ENCODE results near the gene PPP1R14C.
"Not testable (repeated sequence)": the region's sequence is repeated elsewhere in the genome, so short reads cannot be mapped to it uniquely, and the experiment has no call there.

PPP1R14C gene

GRCh38 chr6:150172929-150173328 lies 30.1 kb downstream of the PPP1R14C start:
- DNase-seq = no peak

- DNase-seq = no peak
Measured at GRCh38 chr6:150175586-150176151, 32.8 kb downstream of the PPP1R14C start.

- DNase-seq = no peak
Measured at GRCh38 chr6:150176152-150176551, 33.3 kb downstream of the PPP1R14C start.

- no peak for DNase-seq
Measured at GRCh38 chr6:150176659-150177058, 33.8 kb downstream of the PPP1R14C start.

GRCh38 chr6:150177259-150177951 lies 34.6 kb downstream of the PPP1R14C start:
- DNase-seq = no peak

GRCh38 chr6:150177952-150178520 lies 35.2 kb downstream of the PPP1R14C start:
- DNase-seq = no peak

- no peak for DNase-seq
Measured at GRCh38 chr6:150179030-150179429, 36.2 kb downstream of the PPP1R14C start.

GRCh38 chr6:150179907-150180424 lies 37.1 kb downstream of the PPP1R14C start:
- DNase-seq = not testable (repeated sequence)

GRCh38 chr6:150180517-150180916 lies 37.7 kb downstream of the PPP1R14C start:
- DNase-seq = no peak

GRCh38 chr6:150182460-150183078 lies 39.7 kb downstream of the PPP1R14C start:
- DNase-seq = no peak

GRCh38 chr6:150183105-150183504 lies 40.3 kb downstream of the PPP1R14C start:
- DNase-seq = no peak

GRCh38 chr6:150183966-150184365 lies 41.1 kb downstream of the PPP1R14C start:
- DNase-seq = no peak

- DNase-seq = no peak
Measured at GRCh38 chr6:150184850-150185731, 42.2 kb downstream of the PPP1R14C start.

- no peak for DNase-seq
Measured at GRCh38 chr6:150185732-150186117, 42.9 kb downstream of the PPP1R14C start.

- no peak for DNase-seq
Measured at GRCh38 chr6:150186129-150186898, 43.5 kb downstream of the PPP1R14C start.

- not testable (repeated sequence) for DNase-seq
Measured at GRCh38 chr6:150187433-150187832, 44.6 kb downstream of the PPP1R14C start.

GRCh38 chr6:150189122-150189521 lies 46.3 kb downstream of the PPP1R14C start:
- DNase-seq = no peak

GRCh38 chr6:150191809-150192208 lies 49.0 kb downstream of the PPP1R14C start:
- DNase-seq = no peak

GRCh38 chr6:150194195-150194594 lies 51.4 kb downstream of the PPP1R14C start:
- DNase-seq = no peak

GRCh38 chr6:150195996-150196417 lies 53.2 kb downstream of the PPP1R14C start:
- no peak for DNase-seq

GRCh38 chr6:150196942-150197745 lies 54.3 kb downstream of the PPP1R14C start:
- no peak for DNase-seq

All from effector CD8-positive, alpha-beta T cell (primary cell).